ENCODE results near the gene BAG3. TPM values are rescaled to one million over a fixed set of nuclear protein-coding genes. Genes with fewer than 3 reads are reported as not detected.
A peak's percentile ranks its signal among the peaks of the same experiment; 100 is the strongest.

The BAG3 gene
- total and polyA plus RNA-seq, 2 of the 8 experiments (the other 6 are each of a cell fraction or from before 2014, with no cell fraction given) = 3.5 to 13.3 TPM

DNA sequence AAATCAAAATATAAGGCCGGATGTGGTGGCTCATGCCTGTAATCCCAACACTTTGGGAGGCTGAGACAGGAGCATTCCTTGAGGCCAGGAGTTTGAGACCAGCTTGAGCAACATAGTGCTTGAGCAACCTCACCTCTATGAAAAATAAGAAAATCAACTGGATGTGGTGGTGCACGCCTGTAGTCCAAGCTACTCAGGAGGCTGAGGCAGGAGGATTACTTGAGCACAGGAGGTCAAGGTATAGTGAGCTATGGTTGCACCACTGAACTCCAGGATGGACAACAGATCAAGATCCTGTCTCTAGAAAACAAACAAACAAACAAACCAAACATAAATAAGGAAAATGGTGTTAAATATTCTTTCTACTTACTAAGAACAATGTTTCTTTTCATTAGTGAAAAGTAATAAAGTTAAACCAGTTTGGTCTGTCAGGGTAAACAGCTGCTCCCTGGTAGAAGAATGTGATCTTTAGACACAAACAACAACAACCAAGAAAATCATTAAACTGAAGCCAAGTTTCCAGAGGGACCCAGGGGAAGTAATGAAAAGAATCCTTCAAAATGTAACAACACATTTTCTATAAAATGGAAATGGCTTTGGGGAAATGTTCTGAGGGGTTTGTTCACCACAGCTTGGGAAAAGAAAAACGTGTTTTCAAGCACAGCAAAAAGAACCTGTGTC is 17.5 kb upstream of the BAG3 start:
- no peaks in the 10 kb centered on the region for H4K20me1 ChIP-seq (replicated peaks in 1 of 2; ENCODE audit: control insufficient read depth in 1 of 2, insufficient read depth in 2 of 2, low read length in 2 of 2)
- ChIA-PET POLR2A (ENCODE audit: partially characterized antibody) (no interaction called here), CTCF (ENCODE audit: partially characterized antibody) (interaction anchor here (0.7 to 8.8 kb wide), 5 partner anchors 10 to 1872 kb away, joined by 3 to 55 read pairs (median 3); no protein-coding TSS in a partner anchor)
- no peak overlapping the region for H3K27ac ChIP-seq (ENCODE audit: low read depth, low read length)
- no peak for FAIRE-seq
- no peak overlapping the region for H3K4ac ChIP-seq (replicated peaks; ENCODE audit: insufficient read length, low read depth, low read length)
- H3K14ac ChIP-seq (ENCODE audit: insufficient read length) = no peak overlapping the region
- H3K9ac ChIP-seq (replicated peaks in 1 of 4; ENCODE audit: extremely low read depth in 1 of 4, low read depth in 3 of 4, low read length in 3 of 4) = no peak overlapping the region
- H3K23ac ChIP-seq (ENCODE audit: insufficient read length) = no peak overlapping the region
- H2AK5ac ChIP-seq (ENCODE audit: low read depth, low read length) = no peak overlapping the region
- H4K91ac ChIP-seq (replicated peaks; ENCODE audit: insufficient read length, low read length) = no peak overlapping the region
- H2BK5ac ChIP-seq (ENCODE audit: low read depth, low read length) = no peak overlapping the region
- H3K79me2 ChIP-seq (ENCODE audit: control insufficient read depth in 1 of 2, insufficient read depth in 2 of 2, low read length in 2 of 2) = no peaks in the 10 kb centered on the region
- no peak overlapping the region for H4K8ac ChIP-seq (ENCODE audit: extremely low read depth, insufficient read depth, low read length)
- no peak overlapping the region for H3K56ac ChIP-seq (replicated peaks; ENCODE audit: insufficient read length, low read depth, low read length)
- no peak overlapping the region for H3K4me3 ChIP-seq (ENCODE audit: extremely low read depth in 1 of 4, insufficient read depth in 2 of 4, low read depth in 3 of 4, low read length in 4 of 4)
- H2AFZ ChIP-seq (ENCODE audit: low read length) = peak overlapping the region; percentile 39
- H3K4me2 ChIP-seq (ENCODE audit: insufficient read depth in 1 of 2, low read depth in 2 of 2, low read length in 2 of 2) = no peak overlapping the region
- 86% methylated on average over 3 of the region's 3 CpGs; no CpG with 5 or more reads in 1 of the 2 experiments for WGBS, 2 experiments (ENCODE audit: extremely low coverage in 1 of 2, insufficient coverage in 1 of 2, insufficient read length in 1 of 2, insufficient replicate concordance in 2 of 2, low coverage in 1 of 2, low lambda C conversion rate in 2 of 2, missing lambda C conversion rate in 1 of 2)
- no peaks in the 10 kb centered on the region for H3K9me3 ChIP-seq (ENCODE audit: insufficient read depth in 2 of 2, low read depth in 1 of 2, low read length in 1 of 2)
- no peak overlapping the region for H2BK120ac ChIP-seq (replicated peaks; ENCODE audit: low read depth, low read length)
- H3K79me1 ChIP-seq (ENCODE audit: low read depth, low read length) = no peaks in the 10 kb centered on the region
- H2BK20ac ChIP-seq (ENCODE audit: low read length) = no peak overlapping the region
- no peak overlapping the region for H2BK12ac ChIP-seq (ENCODE audit: low read depth, low read length)
- no peak overlapping the region for H3K18ac ChIP-seq (ENCODE audit: extremely low read depth, low read length)
- no peaks in the 10 kb centered on the region for H3K36me3 ChIP-seq (ENCODE audit: control insufficient read depth in 2 of 4, insufficient read depth in 4 of 4, low read length in 3 of 4)
- no peaks in the 10 kb centered on the region for H3K27me3 ChIP-seq (replicated peaks in 1 of 4; ENCODE audit: control insufficient read depth in 3 of 4, extremely low read depth in 1 of 4, insufficient read depth in 3 of 4, low read length in 3 of 4)
- no peaks in the 10 kb centered on the region for H3K23me2 ChIP-seq (ENCODE audit: low read depth, low read length)
- no peaks in the 10 kb centered on the region for H3K4me1 ChIP-seq (replicated peaks in 1 of 4; ENCODE audit: control insufficient read depth in 3 of 4, insufficient read depth in 4 of 4, low read length in 3 of 4)
- H4K5ac ChIP-seq (ENCODE audit: insufficient read length, low read depth, low read length) = no peak overlapping the region
- no peak overlapping the region for H2BK15ac ChIP-seq (ENCODE audit: low read length)
- no peak for DNase-seq (ENCODE audit: low read depth in 1 of 2, low spot score in 2 of 2)
- TF ChIP-seq TAF1 (IDR thresholded peaks at IDR 0.05; ENCODE audit: low read depth, low read length) (no peak), SUZ12 (IDR thresholded peaks at IDR 0.05; ENCODE audit: low read length) (no peak), YY1 (IDR thresholded peaks at IDR 0.05; ENCODE audit: low read depth, low read length) (no peak)
- TF ChIP-seq, protein P1, sequence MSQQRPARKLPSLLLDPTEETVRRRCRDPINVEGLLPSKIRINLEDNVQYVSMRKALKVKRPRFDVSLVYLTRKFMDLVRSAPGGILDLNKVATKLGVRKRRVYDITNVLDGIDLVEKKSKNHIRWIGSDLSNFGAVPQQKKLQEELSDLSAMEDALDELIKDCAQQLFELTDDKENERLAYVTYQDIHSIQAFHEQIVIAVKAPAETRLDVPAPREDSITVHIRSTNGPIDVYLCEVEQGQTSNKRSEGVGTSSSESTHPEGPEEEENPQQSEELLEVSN (IDR thresholded peaks at IDR 0.05) = no peak

Data from H1 (cell line).